Measurements from ENCODE around the gene TBC1D1. TPM values are rescaled to one million over a fixed set of nuclear protein-coding genes. Genes with fewer than 3 reads are reported as not detected.

TBC1D1 gene
- total RNA-seq, 1 donor from 2014 or later, result 58.5 TPM

GRCh38 chr4:38084877-38085711 lies 194.2 kb downstream of the TBC1D1 start:
- Mint-ChIP-seq H3K4me3 (ENCODE audit: low read depth) (no peak overlapping the region), H3K27ac (no peak overlapping the region), H3K4me1 (ENCODE audit: low read depth) (peaks cover 4% of the 10 kb centered on the region), H3K27me3 (ENCODE audit: low read depth) (no peaks in the 10 kb centered on the region), H3K36me3 (ENCODE audit: low read depth) (peaks cover 2% of the 10 kb centered on the region), H3K9me3 (no peaks in the 10 kb centered on the region)
- intact Hi-C loops (cut with micrococcal nuclease), result no loop called here
- no peak for DNase-seq (ENCODE audit: low spot score)

- Mint-ChIP-seq H3K27ac (no peak overlapping the region), H3K4me3 (ENCODE audit: low read depth) (no peak overlapping the region), H3K9me3 (no peaks in the 10 kb centered on the region), H3K27me3 (ENCODE audit: low read depth) (no peaks in the 10 kb centered on the region), H3K36me3 (ENCODE audit: low read depth) (peaks cover 4% of the 10 kb centered on the region), H3K4me1 (ENCODE audit: low read depth) (peaks cover 10% of the 10 kb centered on the region)
- DNase-seq (ENCODE audit: low spot score), result no peak
- intact Hi-C loops (cut with micrococcal nuclease), result no loop called here
These were observed 194.9 kb downstream of the TBC1D1 start for GRCh38 chr4:38085751-38086150.

GRCh38 chr4:38086151-38086848 lies 195.4 kb downstream of the TBC1D1 start:
- H3K27ac Mint-ChIP-seq, result no peak overlapping the region
- intact Hi-C loops (cut with micrococcal nuclease), result no loop called here
- H3K4me3 Mint-ChIP-seq (ENCODE audit: low read depth), result no peak overlapping the region
- no peak for DNase-seq (ENCODE audit: low spot score)
- no peaks in the 10 kb centered on the region for H3K9me3 Mint-ChIP-seq
- H3K27me3 Mint-ChIP-seq (ENCODE audit: low read depth), result no peaks in the 10 kb centered on the region
- H3K4me1 Mint-ChIP-seq (ENCODE audit: low read depth), result peaks cover 16% of the 10 kb centered on the region
- H3K36me3 Mint-ChIP-seq (ENCODE audit: low read depth), result peaks cover 10% of the 10 kb centered on the region

GRCh38 chr4:38086849-38087226 lies 196.0 kb downstream of the TBC1D1 start:
- Mint-ChIP-seq H3K27me3 (ENCODE audit: low read depth) (no peaks in the 10 kb centered on the region), H3K4me3 (ENCODE audit: low read depth) (no peak overlapping the region)

GRCh38 chr4:38088321-38088720 lies 197.4 kb downstream of the TBC1D1 start:
- intact Hi-C loops (cut with micrococcal nuclease), result no loop called here
- Mint-ChIP-seq H3K4me1 (ENCODE audit: low read depth) (peaks cover 20% of the 10 kb centered on the region), H3K9me3 (no peaks in the 10 kb centered on the region), H3K27me3 (ENCODE audit: low read depth) (no peaks in the 10 kb centered on the region), H3K4me3 (ENCODE audit: low read depth) (no peak overlapping the region), H3K27ac (no peak overlapping the region), H3K36me3 (ENCODE audit: low read depth) (peaks cover 25% of the 10 kb centered on the region)
- no peak for DNase-seq (ENCODE audit: low spot score)

More at GRCh38 chr4:38086849-38087226, 196.0 kb downstream of the TBC1D1 start:
- no peak for DNase-seq (ENCODE audit: low spot score)
- H3K4me1 Mint-ChIP-seq (ENCODE audit: low read depth), result peaks cover 17% of the 10 kb centered on the region
- no peaks in the 10 kb centered on the region for H3K9me3 Mint-ChIP-seq
- no peak overlapping the region for H3K27ac Mint-ChIP-seq
- intact Hi-C loops (cut with micrococcal nuclease), result no loop called here
- H3K36me3 Mint-ChIP-seq (ENCODE audit: low read depth), result peaks cover 14% of the 10 kb centered on the region

- Mint-ChIP-seq H3K4me3 (ENCODE audit: low read depth) (no peak overlapping the region), H3K36me3 (ENCODE audit: low read depth) (peaks cover 27% of the 10 kb centered on the region), H3K27ac (peak overlapping the region; percentile 73), H3K27me3 (ENCODE audit: low read depth) (no peaks in the 10 kb centered on the region), H3K9me3 (no peaks in the 10 kb centered on the region), H3K4me1 (ENCODE audit: low read depth) (peaks cover 20% of the 10 kb centered on the region)
- DNase-seq (ENCODE audit: low spot score), result no peak
- intact Hi-C loops (cut with micrococcal nuclease), result loop anchor here (1.0 kb wide), 1 partner anchor 42 kb away; no protein-coding TSS in a partner anchor
These were observed 199.1 kb downstream of the TBC1D1 start for GRCh38 chr4:38089961-38090360.

- no peaks in the 10 kb centered on the region for H3K9me3 Mint-ChIP-seq
- intact Hi-C loops (cut with micrococcal nuclease), result loop anchor here (1.0 kb wide), 1 partner anchor 42 kb away; no protein-coding TSS in a partner anchor
- no peak overlapping the region for H3K4me3 Mint-ChIP-seq (ENCODE audit: low read depth)
- DNase-seq (ENCODE audit: low spot score), result no peak
- H3K4me1 Mint-ChIP-seq (ENCODE audit: low read depth), result peaks cover 20% of the 10 kb centered on the region
- no peaks in the 10 kb centered on the region for H3K27me3 Mint-ChIP-seq (ENCODE audit: low read depth)
- peaks cover 31% of the 10 kb centered on the region for H3K36me3 Mint-ChIP-seq (ENCODE audit: low read depth)
- peak overlapping the region; percentile 73 for H3K27ac Mint-ChIP-seq
These were observed 199.8 kb downstream of the TBC1D1 start for GRCh38 chr4:38090455-38091246.

GRCh38 chr4:38091636-38092035 lies 200.8 kb downstream of the TBC1D1 start:
- Mint-ChIP-seq H3K27ac (no peak overlapping the region), H3K27me3 (ENCODE audit: low read depth) (no peaks in the 10 kb centered on the region), H3K36me3 (ENCODE audit: low read depth) (peaks cover 40% of the 10 kb centered on the region), H3K4me1 (ENCODE audit: low read depth) (peaks cover 20% of the 10 kb centered on the region), H3K9me3 (no peaks in the 10 kb centered on the region), H3K4me3 (ENCODE audit: low read depth) (no peak overlapping the region)
- no peak for DNase-seq (ENCODE audit: low spot score)
- intact Hi-C loops (cut with micrococcal nuclease), result no loop called here

- intact Hi-C loops (cut with micrococcal nuclease), result no loop called here
- H3K9me3 Mint-ChIP-seq, result no peaks in the 10 kb centered on the region
- peaks cover 42% of the 10 kb centered on the region for H3K36me3 Mint-ChIP-seq (ENCODE audit: low read depth)
- no peaks in the 10 kb centered on the region for H3K27me3 Mint-ChIP-seq (ENCODE audit: low read depth)
- no peak overlapping the region for H3K27ac Mint-ChIP-seq
- DNase-seq (ENCODE audit: low spot score), result no peak
- peaks cover 20% of the 10 kb centered on the region for H3K4me1 Mint-ChIP-seq (ENCODE audit: low read depth)
- H3K4me3 Mint-ChIP-seq (ENCODE audit: low read depth), result no peak overlapping the region
These were observed 201.8 kb downstream of the TBC1D1 start for GRCh38 chr4:38092701-38093100.

- intact Hi-C loops (cut with micrococcal nuclease), result no loop called here
- Mint-ChIP-seq H3K9me3 (no peaks in the 10 kb centered on the region), H3K27me3 (ENCODE audit: low read depth) (no peaks in the 10 kb centered on the region), H3K4me1 (ENCODE audit: low read depth) (peaks cover 20% of the 10 kb centered on the region), H3K27ac (no peak overlapping the region), H3K4me3 (ENCODE audit: low read depth) (no peak overlapping the region), H3K36me3 (ENCODE audit: low read depth) (peaks cover 50% of the 10 kb centered on the region)
- no peak for DNase-seq (ENCODE audit: low spot score)
These were observed 203.5 kb downstream of the TBC1D1 start for GRCh38 chr4:38094419-38094818.

- intact Hi-C loops (cut with micrococcal nuclease), result no loop called here
- no peaks in the 10 kb centered on the region for H3K9me3 Mint-ChIP-seq
- peaks cover 55% of the 10 kb centered on the region for H3K36me3 Mint-ChIP-seq (ENCODE audit: low read depth)
- H3K4me3 Mint-ChIP-seq (ENCODE audit: low read depth), result no peak overlapping the region
- peaks cover 15% of the 10 kb centered on the region for H3K4me1 Mint-ChIP-seq (ENCODE audit: low read depth)
- DNase-seq (ENCODE audit: low spot score), result no peak
- H3K27ac Mint-ChIP-seq, result no peak overlapping the region
- H3K27me3 Mint-ChIP-seq (ENCODE audit: low read depth), result no peaks in the 10 kb centered on the region
These were observed 204.8 kb downstream of the TBC1D1 start for GRCh38 chr4:38095691-38096090.

- DNase-seq (ENCODE audit: low spot score), result no peak
- intact Hi-C loops (cut with micrococcal nuclease), result no loop called here
- H3K4me3 Mint-ChIP-seq (ENCODE audit: low read depth), result no peak overlapping the region
- no peaks in the 10 kb centered on the region for H3K9me3 Mint-ChIP-seq
- H3K27me3 Mint-ChIP-seq (ENCODE audit: low read depth), result no peaks in the 10 kb centered on the region
- H3K36me3 Mint-ChIP-seq (ENCODE audit: low read depth), result peaks cover 42% of the 10 kb centered on the region
- peaks cover 6% of the 10 kb centered on the region for H3K4me1 Mint-ChIP-seq (ENCODE audit: low read depth)
- H3K27ac Mint-ChIP-seq, result no peak overlapping the region
These were observed 206.9 kb downstream of the TBC1D1 start for GRCh38 chr4:38097818-38098217.
